Stimulated activated CD4-positive, alpha-beta T cell treated with anti-CD3 and anti-CD28 coated beads, TNF-alpha, amount 100 ng/mL, for 1 hour (primary cell): Measurements from ENCODE around the gene TEX9.
"Not testable (repeated sequence)": the region's sequence is repeated elsewhere in the genome, so short reads cannot be mapped to it uniquely, and the experiment has no call there.

ENCODE experiments used
- DNase-seq, 3 donors: peaks; one replicate each; pipeline ENCODE4 v3.0.0-alpha.2; 2020; ENCODE audit warnings: low read depth in 3 of 3, low spot score in 1 of 3

Gene TEX9

DNA sequence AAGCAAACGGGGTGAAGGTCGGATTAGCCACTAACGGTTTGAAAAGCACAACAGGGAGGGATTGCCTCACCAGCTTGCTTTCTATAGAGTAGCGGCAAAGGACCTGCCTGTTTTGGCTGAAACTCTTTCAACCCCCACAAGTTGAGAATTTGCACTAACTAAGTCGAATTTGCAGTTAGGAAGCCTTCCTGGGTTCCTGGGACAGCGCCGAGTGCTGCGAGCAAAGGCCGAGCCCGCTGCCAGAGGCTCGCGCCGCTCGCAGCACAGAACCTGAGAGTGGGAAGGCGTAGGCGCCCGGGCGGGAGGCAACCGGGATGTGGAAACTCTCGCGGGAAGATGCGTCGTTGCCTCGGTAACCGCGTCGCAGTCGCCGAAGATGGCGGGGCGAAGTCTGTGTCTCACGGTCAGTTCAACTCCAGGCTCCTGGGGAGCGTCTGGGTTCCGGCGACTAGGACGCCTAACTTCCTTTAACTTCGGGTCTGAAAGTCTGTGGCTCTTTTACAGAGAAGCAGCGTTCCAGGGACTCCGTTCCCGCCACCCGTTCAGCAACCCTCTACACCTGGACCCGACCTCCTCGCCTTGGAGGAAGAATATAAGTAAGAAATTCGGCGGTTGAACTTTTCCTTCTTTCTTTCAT lies at the start of gene TEX9:
Gene TEX9 (plus strand): TSS at position 352 of the 637 bp plus-strand sequence. CDS start 25 bp downstream, at position 377.
- peak in 2 of 3 donors; percentile 9 to 57 for DNase-seq

DNA sequence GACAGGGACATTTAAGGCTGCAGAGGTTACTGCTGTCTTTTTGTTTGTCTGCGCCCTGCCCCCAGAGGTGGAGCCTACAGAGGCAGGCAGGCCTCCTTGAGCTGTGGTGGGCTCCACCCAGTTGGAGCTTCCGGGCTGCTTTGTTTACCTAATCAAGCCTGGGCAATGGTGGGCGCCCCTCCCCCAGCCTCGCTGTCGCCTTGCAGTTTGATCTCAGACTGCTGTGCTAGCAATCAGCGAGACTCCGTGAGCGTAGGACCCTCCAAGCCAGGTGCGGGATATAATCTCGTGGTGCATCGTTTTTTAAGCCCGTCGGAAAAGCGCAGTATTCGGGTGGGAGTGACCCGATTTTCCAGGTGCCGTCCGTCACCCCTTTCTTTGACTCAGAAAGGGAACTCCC lies 48.7 kb upstream of the TEX9 start:
- not testable (repeated sequence) for DNase-seq

DNA sequence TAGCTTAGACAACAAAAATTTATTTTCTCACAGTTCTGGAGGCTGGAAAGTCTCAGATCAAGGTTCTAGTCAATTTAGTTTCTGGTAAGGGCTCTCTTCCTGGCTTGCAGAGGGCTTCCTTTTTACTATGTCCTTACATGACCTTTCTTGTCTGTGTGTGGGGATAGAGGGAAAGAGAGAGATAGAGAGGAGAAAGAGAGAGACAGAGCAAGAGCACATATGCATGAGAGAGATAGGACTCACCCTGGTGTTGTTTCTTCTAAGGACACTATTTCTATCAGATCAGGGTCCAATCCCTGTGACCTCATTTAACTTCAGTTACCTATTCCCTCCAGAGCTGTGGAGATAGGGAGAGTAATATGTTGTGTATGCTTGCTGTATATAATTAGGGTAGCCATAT lies 44.9 kb upstream of the TEX9 start:
- DNase-seq = no peak

DNA sequence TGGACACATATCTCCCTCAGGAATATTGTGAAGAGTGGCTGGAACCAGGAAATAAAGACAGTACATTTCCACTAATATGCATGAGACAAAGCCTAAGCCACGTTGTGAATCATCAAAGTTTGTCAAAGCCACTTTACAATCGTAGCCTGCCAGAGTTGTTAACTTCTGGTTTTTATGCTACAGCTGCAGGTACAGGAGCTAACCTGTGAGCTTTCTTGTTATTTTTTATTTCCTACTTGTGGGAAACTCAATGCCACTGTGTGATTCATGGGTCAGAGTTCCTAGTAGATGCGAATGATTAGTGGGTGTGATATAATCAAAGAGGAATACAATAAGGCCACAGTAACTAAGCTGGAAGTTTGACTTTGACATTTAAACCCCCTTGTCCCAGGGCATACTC lies 44.4 kb upstream of the TEX9 start:
- no peak for DNase-seq

DNA sequence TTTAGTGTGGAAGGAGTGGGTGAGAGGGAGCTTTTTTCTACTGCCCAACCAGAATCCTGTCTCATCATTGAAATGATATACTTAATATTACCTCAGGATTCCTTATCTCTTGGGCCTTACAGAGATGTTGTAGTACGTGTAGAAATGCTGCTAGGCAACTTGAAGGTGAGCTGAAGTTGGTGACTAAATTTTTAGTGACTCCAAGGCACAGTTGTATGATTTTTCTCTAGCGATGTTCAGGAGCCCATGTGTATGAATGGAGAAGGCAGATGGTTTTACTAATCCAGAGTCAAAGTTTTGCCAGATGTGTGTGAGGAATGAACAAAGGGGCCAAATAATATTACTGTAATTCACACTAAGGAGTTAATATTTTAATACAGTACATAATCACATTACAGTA lies 42.8 kb upstream of the TEX9 start:
- DNase-seq = no peak

DNA sequence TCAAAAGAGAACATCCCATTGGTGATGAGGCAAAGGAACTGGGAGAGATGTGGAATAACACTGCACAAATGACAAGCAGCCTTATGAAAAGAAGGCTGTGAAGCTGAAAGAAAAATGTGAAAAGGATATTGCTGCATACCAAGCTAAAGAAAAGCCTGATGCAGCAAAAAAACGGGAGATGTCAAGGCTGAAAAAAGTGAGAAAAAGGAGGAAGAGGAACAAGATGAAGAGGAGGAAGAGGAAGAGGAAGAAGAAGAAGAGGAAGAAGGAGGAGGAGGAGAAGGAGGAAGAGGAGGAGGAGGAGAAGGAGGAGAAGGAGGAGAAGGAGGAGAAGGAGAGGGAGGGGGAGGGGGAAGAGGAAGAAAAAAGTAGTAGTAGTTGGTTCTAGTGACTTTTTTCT lies 41.8 kb upstream of the TEX9 start:
- no peak for DNase-seq

DNA sequence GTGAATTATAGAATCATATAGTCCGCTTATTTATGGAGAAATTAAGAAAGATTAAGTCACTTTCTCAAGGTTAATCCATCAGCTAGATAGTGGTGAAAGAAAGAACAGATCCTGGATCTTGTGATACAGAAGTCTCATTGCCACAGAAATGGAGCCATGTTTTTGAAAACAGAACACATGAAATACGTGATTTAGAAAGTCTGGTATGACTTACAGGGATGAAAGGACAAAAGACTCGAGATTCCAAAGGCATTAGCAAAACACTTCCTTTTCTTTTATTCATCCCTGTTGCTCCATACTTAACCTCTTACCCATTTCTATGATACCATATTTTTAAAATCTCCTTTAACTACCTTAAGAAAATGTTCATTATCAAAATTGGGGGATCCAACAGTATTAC lies 40.0 kb upstream of the TEX9 start:
- DNase-seq = no peak

DNA sequence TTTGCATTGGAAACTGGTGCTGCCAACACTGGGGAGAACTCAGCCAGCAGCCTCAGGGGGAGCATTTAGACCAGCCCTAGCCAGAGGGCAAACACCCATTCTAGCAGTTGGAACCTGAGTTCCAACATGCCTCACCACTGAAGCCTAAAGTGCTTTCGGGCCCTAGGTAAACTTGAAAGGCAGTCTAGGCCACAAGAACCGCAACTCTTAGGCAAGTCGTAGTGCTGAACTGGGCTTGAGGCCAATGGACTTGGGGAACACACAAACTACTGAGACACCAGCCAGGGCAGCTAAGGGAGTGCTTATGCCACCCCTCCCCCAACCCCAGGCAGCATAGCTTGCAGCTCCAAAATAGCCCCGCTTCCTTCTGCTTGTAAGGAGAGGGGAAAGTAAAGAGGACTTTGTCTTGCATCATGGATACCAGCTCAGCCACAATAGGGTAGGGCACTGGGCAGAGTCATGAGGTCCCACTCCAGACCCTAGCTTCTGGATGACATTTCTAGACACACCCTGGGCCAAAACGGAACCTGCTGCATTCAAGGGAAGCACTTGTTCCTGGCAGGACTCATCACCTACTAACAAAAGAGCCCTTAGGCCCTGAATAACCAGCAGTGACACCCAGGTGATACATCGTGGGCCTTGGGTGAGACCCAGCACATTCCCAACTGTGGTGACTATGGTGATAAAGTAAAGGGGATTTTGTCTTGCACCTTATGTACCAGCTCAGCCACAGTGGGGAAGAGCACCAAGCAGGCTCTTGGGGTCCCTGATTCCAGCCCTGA lies 37.3 kb upstream of the TEX9 start:
- DNase-seq = no peak

DNA sequence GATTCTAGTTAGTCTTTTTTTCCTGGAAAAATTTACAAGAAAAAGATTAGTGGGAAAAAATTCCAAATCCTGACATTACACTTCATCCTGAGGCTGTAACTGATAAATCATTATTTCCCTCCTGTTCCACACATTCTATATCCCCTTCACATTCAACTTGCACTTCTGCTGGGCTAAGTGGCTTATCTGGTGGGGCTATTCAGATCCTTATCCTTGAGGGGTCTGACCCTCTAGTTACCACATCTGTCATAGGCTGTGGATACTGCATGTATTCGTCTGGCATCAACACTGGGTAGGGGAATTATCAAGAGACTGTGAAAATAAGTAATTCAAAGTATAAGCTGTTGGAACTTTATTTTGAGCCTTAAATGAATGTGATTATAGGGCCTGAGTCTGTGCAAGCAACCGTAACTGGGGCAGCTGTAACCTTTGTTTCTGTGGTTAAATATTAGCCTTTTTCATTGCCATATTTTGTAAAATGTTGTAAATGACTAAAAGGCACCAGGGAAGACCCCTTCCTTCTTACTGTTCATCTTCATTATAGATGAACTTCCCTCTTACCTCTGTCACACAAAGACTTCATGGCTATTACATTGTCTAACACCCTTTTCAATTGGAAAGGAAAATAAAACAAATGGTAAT lies 28.0 kb upstream of the TEX9 start:
- no peak for DNase-seq

DNA sequence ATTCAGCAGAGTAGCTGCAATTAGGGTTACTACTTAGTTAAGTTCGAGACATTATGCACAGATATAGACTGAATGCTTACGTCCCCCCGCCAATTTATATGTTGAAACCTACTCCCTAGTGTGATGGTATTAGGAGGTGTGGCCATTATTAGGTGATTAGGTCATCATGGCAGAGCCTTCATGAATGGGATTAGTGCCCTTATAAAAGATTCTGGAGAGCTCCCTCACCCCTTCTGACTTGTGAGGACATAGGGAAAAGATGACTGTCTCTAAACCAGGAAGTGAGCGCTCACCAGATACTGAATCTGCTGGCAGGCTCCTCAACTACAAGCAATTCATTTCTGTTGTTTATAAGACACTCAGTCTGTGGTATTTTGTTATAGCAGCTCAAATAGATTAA lies 25.6 kb upstream of the TEX9 start:
- no peak for DNase-seq

DNA sequence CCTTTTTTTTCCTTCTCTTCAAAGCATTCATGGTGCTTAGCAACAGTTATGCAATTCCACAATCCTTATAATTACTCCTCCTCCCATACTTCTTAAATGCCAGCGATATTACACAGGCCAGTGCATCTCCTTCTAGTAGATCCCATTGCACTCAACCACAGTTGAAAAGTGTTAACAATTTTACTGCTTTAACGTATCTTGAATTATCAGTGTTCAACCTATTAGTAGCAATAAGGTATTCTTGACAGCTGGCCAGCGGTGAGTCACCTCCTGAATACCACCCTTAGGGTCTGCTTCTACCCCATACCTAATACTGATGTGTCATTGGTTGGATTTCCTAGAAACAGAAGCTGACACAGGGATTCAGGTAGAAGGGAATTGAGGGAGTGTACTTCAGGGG lies 24.0 kb upstream of the TEX9 start:
- DNase-seq = no peak

DNA sequence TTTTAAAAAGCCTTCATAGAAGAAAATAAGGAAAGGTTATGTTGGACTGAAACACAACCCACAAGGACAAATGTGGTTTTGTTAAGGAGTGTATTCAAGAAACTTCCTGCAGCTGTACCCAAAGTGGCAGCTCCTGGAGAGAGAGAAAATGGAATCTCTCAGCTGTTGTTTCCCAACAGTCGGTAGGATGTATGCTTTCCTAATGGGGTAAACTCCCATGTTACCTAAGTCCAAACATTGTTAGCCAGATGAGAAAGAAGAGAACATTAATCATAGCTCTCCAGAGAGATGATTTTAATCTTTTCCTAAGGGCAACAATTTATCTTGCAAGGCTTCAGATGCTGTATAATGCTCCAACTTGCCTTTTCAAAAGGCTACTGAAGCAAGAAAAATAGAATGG lies 22.6 kb upstream of the TEX9 start:
- DNase-seq = no peak

DNA sequence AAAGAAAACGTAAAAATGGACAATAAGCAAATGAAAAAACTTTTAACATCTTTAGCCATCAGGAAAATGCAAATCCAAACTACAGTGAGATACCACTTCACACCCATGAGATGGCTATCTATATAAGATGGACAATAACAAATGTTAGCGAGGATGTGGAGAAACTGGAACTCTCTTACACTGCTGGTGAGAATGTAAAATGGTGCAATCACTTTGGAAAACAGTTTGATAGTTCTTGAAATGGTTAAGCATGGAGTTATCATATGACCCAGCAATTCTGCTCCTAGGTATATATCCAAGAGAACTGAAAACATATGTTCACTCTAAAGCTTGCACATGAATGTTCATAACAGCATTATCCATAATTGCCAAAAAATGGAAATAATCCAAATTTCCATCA lies 21.3 kb upstream of the TEX9 start:
- DNase-seq = no peak

DNA sequence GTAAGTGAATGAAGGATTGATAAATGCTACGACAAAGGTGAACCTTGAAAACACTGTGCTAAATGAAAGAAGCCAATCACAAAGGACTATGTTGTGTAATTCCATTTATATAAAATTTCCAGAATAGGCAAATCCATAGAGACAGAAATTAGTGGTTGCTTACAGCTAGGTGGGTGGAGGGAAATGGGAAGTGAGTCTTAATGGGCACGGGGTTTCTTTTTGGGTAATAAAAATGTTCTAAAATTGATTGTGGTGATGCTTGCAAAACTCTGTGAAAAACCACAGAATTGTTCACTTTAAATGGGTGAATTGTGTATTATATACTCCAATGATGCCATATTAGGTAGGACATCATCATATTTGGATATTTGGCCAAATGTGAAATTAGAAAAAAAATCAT lies 20.9 kb upstream of the TEX9 start:
- no peak for DNase-seq

DNA sequence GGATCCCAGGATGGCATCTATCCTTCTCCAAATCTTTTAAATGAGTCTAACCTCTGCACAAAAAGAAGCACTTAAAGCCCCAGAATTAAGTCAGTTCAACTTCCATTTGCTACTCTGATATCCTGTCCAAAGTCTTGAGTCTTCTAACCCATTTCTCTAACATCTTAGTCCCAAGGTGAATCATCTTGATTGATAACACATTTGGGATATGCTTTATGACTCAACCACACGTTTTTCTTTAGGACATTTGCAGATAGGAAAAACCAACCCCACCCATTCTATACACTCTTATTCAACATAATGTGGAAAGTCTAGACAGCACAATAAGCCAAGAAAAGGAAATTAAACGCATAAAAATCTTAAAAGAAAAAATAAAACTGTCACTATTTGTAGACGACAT lies 18.8 kb upstream of the TEX9 start:
- DNase-seq = no peak

DNA sequence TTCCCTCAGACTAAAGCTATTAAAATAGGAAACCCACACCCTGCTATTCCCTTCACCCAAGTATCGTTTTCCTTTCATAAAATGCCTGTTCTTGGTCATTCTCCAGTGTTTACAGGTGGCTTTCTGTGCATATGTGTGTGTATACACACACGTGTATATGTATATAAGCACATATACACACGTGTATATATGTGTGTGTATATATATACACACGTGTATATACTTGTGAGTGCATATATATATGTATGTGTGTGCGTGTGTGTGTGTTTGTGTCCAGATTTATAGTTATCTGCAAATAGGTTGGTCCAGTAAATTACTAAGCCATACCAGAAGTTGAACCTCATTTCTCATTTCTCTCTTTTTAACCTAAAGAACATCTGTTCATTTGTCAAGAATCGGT lies 15.7 kb upstream of the TEX9 start:
- DNase-seq = no peak

DNA sequence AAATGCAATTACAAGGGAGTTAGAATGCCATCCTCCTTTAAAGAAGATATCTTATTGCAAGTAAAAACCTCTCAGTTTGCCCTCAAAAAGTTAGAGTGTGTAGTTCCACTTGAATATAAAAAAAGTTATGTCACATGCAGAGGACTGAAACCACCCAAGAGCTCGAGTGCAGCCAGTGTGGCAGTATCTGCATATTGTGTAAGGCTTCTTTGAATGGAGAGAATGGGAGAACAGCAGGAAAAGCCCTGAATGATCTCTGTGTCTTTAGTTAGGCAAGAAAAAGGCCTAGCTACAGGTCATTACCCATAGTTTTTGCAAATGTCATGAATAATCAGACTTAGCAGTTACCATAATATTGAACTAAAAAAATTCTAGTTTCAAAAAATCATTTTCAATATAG lies 13.9 kb upstream of the TEX9 start:
- no peak for DNase-seq

DNA sequence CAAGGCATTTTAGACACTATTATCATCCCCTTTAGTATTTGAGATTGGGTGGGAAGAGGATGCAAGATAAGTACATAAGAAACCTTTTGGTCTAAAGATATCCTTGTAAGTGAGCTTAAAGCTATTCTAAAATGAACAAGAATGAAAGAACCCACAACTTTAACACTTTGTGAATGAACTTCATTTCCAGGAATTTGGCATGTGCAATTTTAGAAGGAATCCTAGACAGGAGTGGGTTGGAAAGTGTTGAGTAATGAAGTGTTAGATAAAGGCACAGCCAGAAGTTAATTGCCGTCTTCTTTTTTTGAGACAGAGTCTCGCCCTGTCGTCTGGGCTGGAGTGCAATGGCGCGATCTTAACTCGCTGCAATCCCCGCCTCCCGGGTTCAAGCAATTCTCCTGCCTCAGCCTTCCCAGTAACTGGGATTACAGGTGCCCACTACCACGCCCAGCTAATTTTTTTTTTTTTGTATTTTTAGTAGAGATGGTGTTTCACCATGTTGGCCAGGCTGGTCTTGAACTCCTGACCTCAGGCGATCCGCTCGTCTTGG lies 13.2 kb upstream of the TEX9 start:
- no peak for DNase-seq

DNA sequence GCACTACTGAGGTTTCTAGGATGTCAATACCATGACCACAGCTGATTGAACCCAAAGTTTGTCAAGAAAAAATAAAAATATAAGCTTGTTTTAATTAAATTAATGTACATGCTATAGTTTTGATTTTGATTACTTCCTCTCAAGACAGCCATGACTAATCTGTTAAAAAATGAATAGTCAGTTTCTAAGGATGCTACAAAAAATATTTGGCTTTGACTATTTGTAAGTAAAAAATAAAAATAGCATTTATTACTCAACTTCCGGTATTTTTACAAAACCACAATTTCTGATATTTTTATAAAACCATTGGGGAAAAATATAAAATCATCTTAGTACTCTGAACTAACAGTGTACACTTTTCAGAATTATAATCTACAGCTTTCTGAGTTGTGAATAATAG lies 12.1 kb upstream of the TEX9 start:
- no peak for DNase-seq

DNA sequence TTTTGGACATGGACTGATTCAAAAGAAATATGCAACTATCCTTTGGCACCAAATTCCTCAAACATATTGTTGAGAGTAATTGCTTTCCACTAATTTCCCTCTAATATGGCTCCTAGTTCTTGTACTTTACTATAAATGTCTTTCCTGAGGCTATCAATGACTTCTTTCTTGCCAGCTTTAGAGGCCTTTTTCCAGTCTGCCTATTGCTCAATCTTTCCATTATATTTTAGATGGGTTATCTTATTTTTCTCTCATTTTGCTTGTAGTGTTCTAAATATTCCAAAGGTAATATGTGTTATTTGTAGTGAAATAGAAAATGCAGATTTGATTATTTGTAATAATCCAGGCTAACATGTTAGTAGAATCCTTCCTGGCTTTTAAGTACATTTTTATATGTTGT lies 11.5 kb upstream of the TEX9 start:
- no peak for DNase-seq

DNA sequence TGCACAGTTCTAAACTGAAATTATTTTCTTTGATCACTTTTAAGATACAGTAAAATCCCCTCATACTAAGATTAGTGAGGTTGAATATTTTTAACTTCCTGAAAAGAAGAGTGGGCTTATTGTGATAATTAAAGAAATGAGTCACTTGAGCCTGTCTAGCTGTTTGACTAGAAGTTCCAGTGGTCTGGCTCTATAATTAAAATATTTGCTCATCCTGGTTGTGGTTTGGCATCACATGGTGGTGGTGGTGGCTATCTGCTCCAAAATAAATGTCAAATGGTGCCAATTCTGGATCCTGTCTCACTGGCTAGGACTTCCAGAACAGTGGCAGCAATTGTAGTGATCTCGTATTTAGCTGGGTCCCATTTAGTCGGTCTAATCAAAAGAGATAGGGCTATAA lies 8.6 kb upstream of the TEX9 start:
- DNase-seq = no peak

DNA sequence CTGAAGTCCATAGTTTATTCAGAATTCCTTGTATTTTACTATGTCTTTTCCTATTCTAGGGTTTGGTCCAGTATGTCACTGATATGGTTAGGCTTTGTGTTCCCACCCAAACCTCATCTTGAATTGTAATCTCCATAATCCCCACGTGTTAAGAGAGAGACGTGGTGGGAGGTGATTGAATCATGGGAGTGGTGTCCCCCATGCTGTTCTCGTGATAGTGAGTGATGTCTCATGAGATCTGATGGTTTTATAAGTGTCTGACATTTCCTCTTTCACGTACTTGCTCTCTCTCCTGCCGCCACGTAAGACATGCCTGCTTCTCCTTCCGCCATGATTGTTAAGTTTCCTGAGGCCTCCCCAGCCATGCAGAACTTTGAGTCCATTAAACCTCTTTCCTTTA lies 6.6 kb upstream of the TEX9 start:
- no peak for DNase-seq
